GM12878 (cell line): ENCODE results near the gene MRGPRF.

ENCODE experiments used
- CHD2 ChIP-seq: IDR thresholded peaks from 2 replicates; pipeline ENCODE4 v1.6.1; 2011; ENCODE audit warnings: low read depth, low read length, improper control_type of control experiment, borderline replicate concordance
- CREB1 ChIP-seq: IDR thresholded peaks from 2 replicates; pipeline ENCODE4 v1.6.1; 2012; ENCODE audit warnings: low read depth, mild to moderate bottlenecking, inconsistent platforms
- CTCF ChIP-seq, 3 experiments: IDR thresholded peaks in 2 of 3; conservative IDR thresholded peaks in 1 of 3; 2 replicates each; pipeline ENCODE4 v1.5.1; 2011; ENCODE audit warnings: low read depth in 3 of 3, low read length in 3 of 3, mild to moderate bottlenecking in 3 of 3, control low read depth in 2 of 3, moderate library complexity in 2 of 3, inconsistent platforms in 1 of 3, mixed read lengths in 1 of 3; ENCODE audit not compliant: control insufficient read depth in 2 of 3, insufficient read depth in 1 of 3; ENCODE audit errors: extremely low read depth in 1 of 3
- JUND ChIP-seq: IDR thresholded peaks from 2 replicates; pipeline ENCODE4 v1.6.1; 2012; ENCODE audit warnings: low read depth, mild to moderate bottlenecking, low read length, improper control_type of control experiment, moderate library complexity
- KDM1A ChIP-seq: fragments of 200-600 bp; sonication (generic); IDR thresholded peaks from 2 replicates; pipeline ENCODE4 v1.6.1; 2016; ENCODE audit warnings: borderline replicate concordance
- MXI1 ChIP-seq: fragments of 150-350 bp; IDR thresholded peaks from 2 replicates; pipeline ENCODE4 v1.6.1; 2011; ENCODE audit warnings: low read depth, mild to moderate bottlenecking, inconsistent platforms, low read length, improper control_type of control experiment
- PAX5 ChIP-seq: IDR thresholded peaks from 2 replicates; pipeline ENCODE4 v1.6.1; 2011; ENCODE audit warnings: low read depth, low read length, borderline replicate concordance
- PRDM15 ChIP-seq: fragments of 450-650 bp; formaldehyde crosslinking; IDR thresholded peaks from 2 replicates; pipeline ENCODE4 v1.4.0; 2020; ENCODE audit warnings: mild to moderate bottlenecking, moderate library complexity
- SMAD1 ChIP-seq: fragments of 450-650 bp; IDR thresholded peaks from 2 replicates; pipeline ENCODE4 v1.6.1; 2018; ENCODE audit warnings: mild to moderate bottlenecking, low read depth; ENCODE audit not compliant: partially characterized antibody
- SRF ChIP-seq, 2 experiments: IDR thresholded peaks; 2 replicates each; pipeline ENCODE4 v1.6.1; 2011; ENCODE audit warnings: low read depth in 2 of 2, low read length in 2 of 2, mild to moderate bottlenecking in 1 of 2, moderate library complexity in 1 of 2
- USF2 ChIP-seq: IDR thresholded peaks from 2 replicates; pipeline ENCODE4 v1.6.1; 2011; ENCODE audit warnings: low read depth, low read length, improper control_type of control experiment, borderline replicate concordance
- ZNF384 ChIP-seq: IDR thresholded peaks from 2 replicates; pipeline ENCODE4 v1.6.1; 2012; ENCODE audit warnings: low read depth, mild to moderate bottlenecking, low read length, improper control_type of control experiment, borderline replicate concordance

GRCh38 chr11:68966894-68967780 lies 45.9 kb downstream of the MRGPRF start:
- no peak for TF ChIP-seq PAX5
- no peak for TF ChIP-seq SRF (IDR thresholded peaks at IDR 0.05; ENCODE audit: low read depth in 2 of 2, low read length in 2 of 2)
- TF ChIP-seq PRDM15: no peak
- TF ChIP-seq KDM1A: no peak
- no peak for TF ChIP-seq MXI1
- TF ChIP-seq CREB1: no peak
- no peak for TF ChIP-seq SMAD1
- no peak for TF ChIP-seq CHD2
- TF ChIP-seq ZNF384: no peak
- no peak for TF ChIP-seq CTCF (IDR thresholded peaks at IDR 0.05 in 2 of 3, conservative IDR thresholded peaks at IDR 0.05 in 1 of 3; ENCODE audit: control insufficient read depth in 2 of 3, extremely low read depth in 1 of 3, insufficient read depth in 1 of 3, low read depth in 3 of 3, low read length in 3 of 3)
- no peak for TF ChIP-seq JUND
- no peak for TF ChIP-seq USF2
